Activated naive CD8-positive, alpha-beta T cell treated with anti-CD3 and anti-CD28 coated beads for 36 hours (primary cell): ENCODE measurements around the gene USP30. TPM values are rescaled to one million over a fixed set of nuclear protein-coding genes. Genes with fewer than 3 reads are reported as not detected.

Experiments used
- DNase-seq: peaks from one replicate; pipeline ENCODE4 v3.0.0; 2021
- H3K27ac Mint-ChIP-seq: one replicate; pipeline ENCODE4 v1.8.0; 2022; ENCODE audit warnings: mild to moderate bottlenecking, moderate library complexity, mixed read lengths
- H3K27me3 Mint-ChIP-seq: one replicate; pipeline ENCODE4 v1.8.0; 2022; ENCODE audit warnings: mild to moderate bottlenecking, mixed read lengths
- H3K36me3 Mint-ChIP-seq: one replicate; pipeline ENCODE4 v1.8.0; 2021; ENCODE audit warnings: mild to moderate bottlenecking, mixed read lengths
- H3K4me1 Mint-ChIP-seq: one replicate; pipeline ENCODE4 v1.8.0; 2021; ENCODE audit warnings: mixed read lengths
- H3K4me3 Mint-ChIP-seq: one replicate; pipeline ENCODE4 v1.8.0; 2022; ENCODE audit warnings: mild to moderate bottlenecking, moderate library complexity, mixed read lengths
- H3K9me3 Mint-ChIP-seq: one replicate; pipeline ENCODE4 v1.8.0; 2022; ENCODE audit warnings: mixed read lengths
- total RNA-seq, 2 experiments: library from RNA; stranded (reverse); gene quantifications; one replicate each; pipeline ENCODE4 v1.2.3, GENCODE V29; 2021

USP30 gene
- total RNA-seq, 2 experiments from 2014 or later: 5.5 to 9.3 TPM

DNA sequence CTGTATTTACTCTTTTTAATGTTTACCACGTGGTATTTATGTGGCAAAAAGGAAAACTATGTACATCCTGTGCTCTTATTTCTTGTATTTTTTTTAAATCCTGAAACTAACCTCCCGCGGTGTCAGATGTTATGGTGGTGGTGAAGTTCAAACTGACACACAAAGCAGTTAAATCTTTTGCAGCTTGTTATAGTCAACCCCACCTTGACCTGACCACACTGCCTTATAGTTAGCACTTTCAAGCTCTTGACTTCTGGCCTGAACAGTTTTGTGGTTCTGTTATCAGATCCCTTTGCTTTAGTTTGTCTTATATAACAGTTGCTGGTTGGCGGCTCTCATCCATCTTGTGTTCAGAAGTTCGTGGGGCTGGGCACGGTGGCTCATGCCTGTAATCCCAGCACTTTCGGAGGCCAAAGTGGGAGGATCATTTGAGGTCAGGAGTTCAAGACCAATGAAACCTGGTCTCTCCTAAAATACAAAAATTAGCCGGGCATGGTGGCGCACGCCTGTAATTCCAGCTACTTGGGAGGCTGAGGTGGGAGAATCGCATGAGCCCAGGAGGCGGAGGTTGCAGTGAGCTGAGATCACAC is 47.1 kb downstream of the USP30 start:
- Mint-ChIP-seq H3K4me3 (peak overlapping the region; percentile 87), H3K4me1 (peaks cover 18% of the 10 kb centered on the region), H3K27me3 (no peaks in the 10 kb centered on the region), H3K36me3 (peaks cover 35% of the 10 kb centered on the region), H3K9me3 (no peaks in the 10 kb centered on the region), H3K27ac (peak overlapping the region; percentile 14)
- no peak for DNase-seq

- DNase-seq: no peak
- H3K9me3 Mint-ChIP-seq: no peaks in the 10 kb centered on the region
- no peak overlapping the region for H3K4me3 Mint-ChIP-seq
- H3K27me3 Mint-ChIP-seq: no peaks in the 10 kb centered on the region
- peaks cover 18% of the 10 kb centered on the region for H3K4me1 Mint-ChIP-seq
- H3K27ac Mint-ChIP-seq: no peak overlapping the region
- peaks cover 40% of the 10 kb centered on the region for H3K36me3 Mint-ChIP-seq
Measured at GRCh38 chr12:109100741-109101140, 48.4 kb downstream of the USP30 start.

DNA sequence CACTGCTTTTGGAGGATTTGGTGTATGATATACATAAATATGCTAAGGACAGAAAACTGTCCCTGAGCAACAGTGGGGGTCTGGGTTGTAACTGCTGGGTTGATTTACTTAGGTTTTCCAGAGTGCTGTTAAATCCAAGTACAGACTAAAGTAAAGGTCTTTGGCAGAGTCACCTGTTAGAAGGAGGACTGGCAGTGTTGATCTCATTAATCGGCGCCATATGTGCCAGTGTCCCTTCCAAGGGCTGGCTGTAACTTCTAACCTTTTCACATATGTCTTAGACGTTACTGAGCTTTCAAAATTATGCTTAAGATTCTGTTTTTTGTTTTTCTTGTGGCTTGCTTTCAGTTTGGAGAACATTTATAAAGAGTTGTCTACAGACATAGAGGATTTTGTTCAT is 50.1 kb downstream of the USP30 start:
- H3K9me3 Mint-ChIP-seq: no peaks in the 10 kb centered on the region
- H3K4me1 Mint-ChIP-seq: peaks cover 18% of the 10 kb centered on the region
- DNase-seq: no peak
- H3K27ac Mint-ChIP-seq: no peak overlapping the region
- peaks cover 44% of the 10 kb centered on the region for H3K36me3 Mint-ChIP-seq
- no peaks in the 10 kb centered on the region for H3K27me3 Mint-ChIP-seq
- no peak overlapping the region for H3K4me3 Mint-ChIP-seq

GRCh38 chr12:109105176-109105575 is 52.8 kb downstream of the USP30 start:
- H3K27ac Mint-ChIP-seq: no peak overlapping the region

DNA sequence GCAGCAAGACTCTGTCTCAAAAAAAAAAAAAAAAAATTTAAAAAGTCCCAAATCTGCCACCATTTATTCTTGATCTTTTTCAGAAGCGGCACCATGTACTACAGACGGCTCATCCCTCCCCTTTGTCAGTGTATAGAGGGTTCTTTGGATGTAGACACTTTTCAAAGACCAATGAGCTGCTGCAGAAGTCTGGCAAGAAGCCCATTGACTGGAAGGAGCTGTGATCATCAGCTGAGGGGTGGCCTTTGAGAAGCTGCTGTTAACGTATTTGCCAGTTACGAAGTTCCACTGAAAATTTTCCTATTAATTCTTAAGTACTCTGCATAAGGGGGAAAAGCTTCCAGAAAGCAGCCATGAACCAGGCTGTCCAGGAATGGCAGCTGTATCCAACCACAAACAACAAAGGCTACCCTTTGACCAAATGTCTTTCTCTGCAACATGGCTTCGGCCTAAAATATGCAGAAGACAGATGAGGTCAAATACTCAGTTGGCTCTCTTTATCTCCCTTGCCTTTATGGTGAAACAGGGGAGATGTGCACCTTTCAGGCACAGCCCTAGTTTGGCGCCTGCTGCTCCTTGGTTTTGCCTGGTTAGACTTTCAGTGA is 57.5 kb downstream of the USP30 start:
- H3K36me3 Mint-ChIP-seq: peaks cover 19% of the 10 kb centered on the region
- no peak overlapping the region for H3K4me3 Mint-ChIP-seq
- H3K27me3 Mint-ChIP-seq: no peaks in the 10 kb centered on the region
- no peaks in the 10 kb centered on the region for H3K9me3 Mint-ChIP-seq
- no peak overlapping the region for H3K27ac Mint-ChIP-seq
- DNase-seq: no peak
- peaks cover 13% of the 10 kb centered on the region for H3K4me1 Mint-ChIP-seq

More at GRCh38 chr12:109105176-109105575, 52.8 kb downstream of the USP30 start:
- no peak overlapping the region for H3K4me3 Mint-ChIP-seq
- H3K27me3 Mint-ChIP-seq: no peaks in the 10 kb centered on the region
- H3K4me1 Mint-ChIP-seq: peaks cover 5% of the 10 kb centered on the region
- DNase-seq: no peak
- H3K9me3 Mint-ChIP-seq: no peaks in the 10 kb centered on the region
- H3K36me3 Mint-ChIP-seq: peaks cover 27% of the 10 kb centered on the region

GRCh38 chr12:109110988-109111495 is 58.7 kb downstream of the USP30 start:
- no peaks in the 10 kb centered on the region for H3K9me3 Mint-ChIP-seq
- peak; percentile 61 for DNase-seq
- H3K36me3 Mint-ChIP-seq: peaks cover 12% of the 10 kb centered on the region
- H3K27me3 Mint-ChIP-seq: no peaks in the 10 kb centered on the region
- peak overlapping the region; percentile 77 for H3K27ac Mint-ChIP-seq
- H3K4me3 Mint-ChIP-seq: peak overlapping the region; percentile 67
- peaks cover 20% of the 10 kb centered on the region for H3K4me1 Mint-ChIP-seq

DNA sequence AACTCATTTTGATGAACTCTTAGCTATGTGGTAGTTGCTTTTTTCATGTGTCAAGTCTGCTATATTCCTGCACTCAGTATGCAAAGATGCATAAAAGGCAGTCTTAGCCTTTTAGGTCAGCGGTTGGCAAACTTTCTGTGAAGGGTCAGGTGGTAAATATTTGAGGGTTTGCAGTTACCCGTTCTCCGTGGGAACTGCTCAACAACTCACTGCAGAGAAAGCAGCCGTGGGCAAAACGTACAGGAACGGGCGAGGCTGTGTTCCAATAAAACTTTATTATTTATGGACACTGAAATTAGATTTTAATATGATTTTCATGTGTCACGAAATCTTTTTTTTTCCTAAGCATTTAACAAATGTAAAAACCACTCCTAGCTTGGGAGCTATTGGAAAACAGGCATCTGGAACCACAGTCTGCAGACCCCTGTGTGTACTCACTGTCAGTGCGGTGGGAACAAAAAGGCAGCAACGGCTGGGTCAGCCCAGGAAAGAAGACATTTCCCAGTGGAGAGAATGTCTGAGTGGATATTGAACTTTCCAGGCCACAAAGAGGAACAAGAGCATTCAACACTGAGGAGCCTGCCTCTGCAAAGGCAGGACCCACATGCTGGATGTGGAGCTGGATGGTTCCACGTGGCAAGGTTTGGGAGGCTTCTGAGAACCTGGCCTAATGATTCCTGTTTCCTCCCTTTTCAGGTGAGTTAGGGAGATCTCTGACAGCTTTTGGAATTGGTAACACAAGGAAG is 60.5 kb downstream of the USP30 start:
- Mint-ChIP-seq H3K4me3 (no peak overlapping the region), H3K36me3 (peaks cover 10% of the 10 kb centered on the region), H3K27me3 (no peaks in the 10 kb centered on the region), H3K4me1 (peaks cover 20% of the 10 kb centered on the region), H3K9me3 (no peaks in the 10 kb centered on the region), H3K27ac (no peak overlapping the region)
- DNase-seq: no peak

DNA sequence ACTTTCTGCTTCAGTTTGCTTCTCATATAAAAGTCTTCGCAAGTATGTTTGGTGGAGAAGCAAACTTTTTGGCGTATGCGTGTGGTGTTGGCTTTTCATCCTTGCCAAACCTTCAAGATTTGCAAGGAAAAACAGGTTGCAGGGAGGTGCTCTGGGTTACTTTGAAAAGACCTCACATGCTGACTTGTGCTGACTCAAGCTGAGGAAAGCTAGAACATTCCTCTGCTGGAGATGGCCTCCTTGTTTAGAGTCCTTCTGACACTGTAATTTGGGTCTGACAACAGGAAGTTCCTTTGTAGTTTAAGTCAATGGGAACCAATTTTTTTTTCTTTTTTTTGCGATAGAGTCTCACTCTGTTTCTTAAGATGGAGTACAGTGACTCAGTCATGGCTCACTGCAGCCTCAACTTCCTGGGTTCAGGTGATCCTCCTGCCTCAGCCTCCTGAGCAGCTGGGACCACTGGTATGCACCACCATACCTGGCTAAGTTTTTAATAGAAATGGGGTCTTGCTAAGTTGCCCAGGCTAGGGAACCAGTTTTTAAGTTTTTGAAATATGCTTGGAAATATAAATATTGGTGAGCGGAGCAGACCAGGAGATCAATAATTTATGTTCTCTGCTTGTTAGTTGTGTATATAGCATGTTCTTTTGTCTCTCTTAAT is 61.4 kb downstream of the USP30 start:
- peaks cover 10% of the 10 kb centered on the region for H3K36me3 Mint-ChIP-seq
- peaks cover 20% of the 10 kb centered on the region for H3K4me1 Mint-ChIP-seq
- H3K27ac Mint-ChIP-seq: peak overlapping the region; percentile 4
- H3K9me3 Mint-ChIP-seq: no peaks in the 10 kb centered on the region
- H3K4me3 Mint-ChIP-seq: no peak overlapping the region
- DNase-seq: no peak
- no peaks in the 10 kb centered on the region for H3K27me3 Mint-ChIP-seq

GRCh38 chr12:109114644-109115043 is 62.3 kb downstream of the USP30 start:
- Mint-ChIP-seq H3K27me3 (no peaks in the 10 kb centered on the region), H3K4me3 (no peak overlapping the region), H3K4me1 (peaks cover 20% of the 10 kb centered on the region), H3K27ac (no peak overlapping the region), H3K9me3 (no peaks in the 10 kb centered on the region), H3K36me3 (peaks cover 8% of the 10 kb centered on the region)
- DNase-seq: no peak

GRCh38 chr12:109115404-109115757 is 63.0 kb downstream of the USP30 start:
- Mint-ChIP-seq H3K36me3 (peaks cover 6% of the 10 kb centered on the region), H3K27me3 (no peaks in the 10 kb centered on the region), H3K9me3 (no peaks in the 10 kb centered on the region), H3K4me3 (no peak overlapping the region), H3K27ac (no peak overlapping the region), H3K4me1 (peaks cover 19% of the 10 kb centered on the region)
- no peak for DNase-seq

- H3K4me3 Mint-ChIP-seq: no peak within 1 kb of the TSS
- H3K27ac Mint-ChIP-seq: no peak within 1 kb of the TSS
- H3K36me3 Mint-ChIP-seq: peaks cover 5% of the 10 kb centered on the region
- H3K4me1 Mint-ChIP-seq: peaks cover 15% of the 10 kb centered on the region
- H3K9me3 Mint-ChIP-seq: no peaks in the 10 kb centered on the region
- no peak for DNase-seq
- H3K27me3 Mint-ChIP-seq: no peaks in the 10 kb centered on the region
Measured at GRCh38 chr12:109115758-109116610, 63.6 kb downstream of the USP30 start, which contains the start of gene ACACB. ACACB (plus strand) TSS chr12:109116587; CDS start chr12:109139406, 22,819 bp downstream.

GRCh38 chr12:109116611-109116949 is 64.2 kb downstream of the USP30 start:
- Mint-ChIP-seq H3K4me3 (no peak overlapping the region), H3K9me3 (no peaks in the 10 kb centered on the region), H3K27me3 (no peaks in the 10 kb centered on the region), H3K27ac (no peak overlapping the region), H3K4me1 (peaks cover 15% of the 10 kb centered on the region), H3K36me3 (peaks cover 5% of the 10 kb centered on the region)
- no peak for DNase-seq

DNA sequence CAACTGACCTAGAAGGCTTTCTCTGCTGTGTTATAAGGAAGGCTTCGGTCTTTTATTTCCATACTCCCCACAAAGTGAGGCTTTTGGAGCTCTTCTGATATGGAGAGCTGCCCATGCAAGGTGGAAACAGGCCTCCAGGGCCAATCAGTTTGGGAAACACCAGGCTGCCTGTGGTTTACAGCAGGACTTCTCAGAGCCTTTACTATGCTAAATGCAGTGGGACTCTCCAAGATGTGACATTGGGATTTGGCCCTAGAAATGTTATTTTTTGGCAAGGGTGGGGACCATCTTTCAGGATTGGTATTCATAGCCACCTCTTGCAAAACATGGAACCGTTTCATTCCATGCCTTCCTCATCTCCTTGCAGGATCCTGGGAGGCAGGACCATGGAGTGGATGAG is 67.7 kb downstream of the USP30 start:
- Mint-ChIP-seq H3K27me3 (no peaks in the 10 kb centered on the region), H3K36me3 (no peaks in the 10 kb centered on the region), H3K4me1 (peaks cover 6% of the 10 kb centered on the region), H3K27ac (no peak overlapping the region), H3K9me3 (no peaks in the 10 kb centered on the region), H3K4me3 (no peak overlapping the region)
- DNase-seq: no peak

DNA sequence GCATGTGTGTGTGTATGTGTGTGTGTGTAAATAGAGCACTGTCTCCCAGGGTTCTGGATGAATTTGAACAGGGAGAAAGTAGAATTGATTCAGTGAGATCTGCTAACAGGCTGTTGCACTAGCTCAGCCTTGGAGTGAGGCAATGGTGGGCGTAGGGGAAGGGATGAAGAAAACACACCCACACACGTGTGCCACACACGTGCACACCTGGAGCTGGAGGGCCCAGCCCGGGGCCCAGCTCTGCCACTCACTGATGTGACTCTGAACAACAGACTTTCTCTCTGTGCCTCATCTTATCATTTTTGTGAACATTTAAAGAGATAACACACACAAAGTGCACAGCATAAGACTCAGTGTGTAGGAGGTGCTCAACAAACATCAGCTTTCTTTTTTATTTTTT is 68.2 kb downstream of the USP30 start:
- Mint-ChIP-seq H3K36me3 (no peaks in the 10 kb centered on the region), H3K4me3 (no peak overlapping the region), H3K9me3 (no peaks in the 10 kb centered on the region), H3K27ac (no peak overlapping the region), H3K27me3 (no peaks in the 10 kb centered on the region), H3K4me1 (peaks cover 3% of the 10 kb centered on the region)
- DNase-seq: no peak
